ENCODE measurements around the gene ITPRID1. TPM values are rescaled to one million over a fixed set of nuclear protein-coding genes. Genes with fewer than 3 reads are reported as not detected.

Gene ITPRID1
- total RNA-seq, 2 experiments from 2014 or later, result not detected

- H3K27ac Mint-ChIP-seq, result no peak overlapping the region
- no peaks in the 10 kb centered on the region for H3K9me3 Mint-ChIP-seq
- CTCF ChIA-PET, result no interaction called here
- POLR2A ChIA-PET, result no interaction called here
- H3K4me1 Mint-ChIP-seq, result no peaks in the 10 kb centered on the region
- no peak for DNase-seq
- no peaks in the 10 kb centered on the region for H3K27me3 Mint-ChIP-seq
- H3K4me3 Mint-ChIP-seq, result no peak overlapping the region
- no peaks in the 10 kb centered on the region for H3K36me3 Mint-ChIP-seq (ENCODE audit: low read depth)
Observed at GRCh38 chr7:31602041-31602625, 88.2 kb downstream of the ITPRID1 start.

GRCh38 chr7:31603046-31603445 is 89.2 kb downstream of the ITPRID1 start:
- no peak for DNase-seq
- Mint-ChIP-seq H3K4me1 (no peaks in the 10 kb centered on the region), H3K9me3 (no peaks in the 10 kb centered on the region), H3K4me3 (no peak overlapping the region), H3K36me3 (ENCODE audit: low read depth) (no peaks in the 10 kb centered on the region), H3K27me3 (no peaks in the 10 kb centered on the region), H3K27ac (no peak overlapping the region)
- POLR2A ChIA-PET, result no interaction called here
- CTCF ChIA-PET, result no interaction called here

- Mint-ChIP-seq H3K36me3 (ENCODE audit: low read depth) (no peaks in the 10 kb centered on the region), H3K27me3 (no peaks in the 10 kb centered on the region), H3K4me1 (no peaks in the 10 kb centered on the region), H3K9me3 (no peaks in the 10 kb centered on the region), H3K4me3 (no peak overlapping the region), H3K27ac (no peak overlapping the region)
- no peak for DNase-seq
- POLR2A ChIA-PET, result no interaction called here
- CTCF ChIA-PET, result no interaction called here
Observed at GRCh38 chr7:31613604-31614003, 99.7 kb downstream of the ITPRID1 start.

DNA sequence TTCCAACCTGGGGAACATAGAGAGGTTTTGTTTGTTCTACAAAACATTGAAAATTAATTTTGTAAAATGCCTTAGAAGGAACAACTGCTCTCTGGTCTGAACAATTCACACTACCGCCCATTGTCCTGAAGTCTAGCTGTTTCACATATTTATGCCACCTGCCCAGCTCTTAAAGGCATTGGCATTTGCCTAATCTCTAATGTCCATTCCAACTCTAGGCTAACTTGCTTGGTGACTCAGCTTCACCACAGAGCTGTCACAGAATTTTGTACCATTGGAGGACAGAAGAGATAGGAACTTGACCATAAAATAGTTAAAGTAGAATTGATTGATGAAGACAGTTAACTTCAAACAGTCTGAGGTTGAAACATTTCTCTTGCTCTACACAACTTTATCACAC is 119.6 kb downstream of the ITPRID1 start:
- ChIA-PET POLR2A (no interaction called here), CTCF (no interaction called here)
- Mint-ChIP-seq H3K36me3 (ENCODE audit: low read depth) (no peaks in the 10 kb centered on the region), H3K9me3 (no peaks in the 10 kb centered on the region), H3K4me3 (no peak overlapping the region), H3K4me1 (no peaks in the 10 kb centered on the region), H3K27ac (no peak overlapping the region), H3K27me3 (no peaks in the 10 kb centered on the region)
- no peak for DNase-seq

DNA sequence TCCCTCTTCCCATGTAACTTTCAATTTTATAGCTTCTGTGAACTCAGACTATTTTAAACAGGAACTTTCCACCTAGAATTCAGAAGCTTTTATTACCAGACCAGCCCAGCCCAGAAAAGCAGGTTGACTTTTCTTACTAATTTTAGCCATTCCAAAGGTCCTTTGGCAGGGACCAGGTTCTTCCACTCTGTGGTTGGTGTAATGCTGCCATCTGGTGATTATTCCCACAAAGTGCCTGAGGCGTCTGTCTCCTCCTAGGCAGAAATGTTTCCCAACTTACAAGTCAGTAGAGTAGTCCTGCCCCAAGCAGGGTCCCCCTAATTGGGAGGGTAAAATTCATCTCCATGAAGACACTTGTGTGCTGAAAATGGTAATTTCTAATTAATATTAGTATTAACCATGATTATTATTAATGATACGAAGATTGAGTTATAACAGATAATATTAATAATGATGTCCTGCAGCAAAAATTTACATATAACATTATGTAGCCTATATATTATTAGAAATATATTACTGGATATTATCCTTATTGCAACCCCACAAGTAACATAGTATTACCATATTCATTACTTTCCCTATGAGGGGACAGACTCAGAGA is 120.1 kb downstream of the ITPRID1 start:
- ChIA-PET POLR2A (no interaction called here), CTCF (no interaction called here)
- H3K4me1 Mint-ChIP-seq, result no peaks in the 10 kb centered on the region
- H3K36me3 Mint-ChIP-seq (ENCODE audit: low read depth), result no peaks in the 10 kb centered on the region
- no peak overlapping the region for H3K27ac Mint-ChIP-seq
- DNase-seq, result no peak
- no peaks in the 10 kb centered on the region for H3K27me3 Mint-ChIP-seq
- no peaks in the 10 kb centered on the region for H3K9me3 Mint-ChIP-seq
- no peak overlapping the region for H3K4me3 Mint-ChIP-seq

DNA sequence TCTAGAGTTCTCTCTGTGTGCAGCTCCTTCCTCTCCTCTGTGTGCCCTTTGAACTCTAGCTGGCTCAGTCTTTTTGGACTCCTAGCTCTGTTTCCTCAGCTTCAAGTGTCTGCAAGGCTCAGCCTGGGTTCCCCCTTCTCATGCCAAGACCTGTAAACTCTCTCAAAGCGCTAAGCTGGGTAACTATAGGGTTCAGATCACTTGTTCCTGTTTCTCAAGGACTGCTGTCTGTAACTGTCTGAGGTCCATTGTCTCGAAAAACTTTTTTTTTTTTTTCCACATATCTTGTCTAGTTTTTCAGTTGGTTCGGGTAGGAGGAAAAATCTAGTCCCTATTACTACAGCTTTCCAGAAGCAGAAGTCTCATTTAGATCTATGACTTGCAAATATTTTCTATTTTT is 126.5 kb downstream of the ITPRID1 start:
- no peak for DNase-seq
- Mint-ChIP-seq H3K4me1 (no peaks in the 10 kb centered on the region), H3K27ac (no peak overlapping the region), H3K9me3 (no peaks in the 10 kb centered on the region), H3K36me3 (ENCODE audit: low read depth) (no peaks in the 10 kb centered on the region), H3K27me3 (no peaks in the 10 kb centered on the region), H3K4me3 (no peak overlapping the region)
- POLR2A ChIA-PET, result no interaction called here
- CTCF ChIA-PET, result no interaction called here

DNA sequence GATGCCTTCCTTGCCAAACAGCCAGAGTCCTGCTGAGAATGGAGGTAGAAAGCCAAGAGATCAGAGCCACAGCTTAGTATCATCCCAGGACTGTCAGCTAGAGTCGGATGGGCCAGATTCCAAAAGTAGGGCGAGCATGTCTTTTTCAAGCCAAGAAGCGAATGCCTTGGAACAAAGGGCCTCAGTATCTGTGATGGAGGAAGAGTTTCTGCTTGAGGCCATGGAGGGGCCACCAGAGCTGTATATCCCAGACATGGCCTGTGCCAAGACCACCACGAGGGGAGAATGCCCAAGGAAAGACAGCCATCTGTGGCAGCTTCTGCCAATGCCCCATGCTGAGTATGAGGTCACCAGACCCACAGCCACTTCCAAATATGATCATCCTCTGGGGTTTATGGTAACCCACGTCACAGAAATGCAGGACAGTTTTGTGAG is 128.8 kb downstream of the ITPRID1 start:
- H3K4me1 Mint-ChIP-seq, result no peaks in the 10 kb centered on the region
- H3K4me3 Mint-ChIP-seq, result no peak overlapping the region
- no peak overlapping the region for H3K27ac Mint-ChIP-seq
- no peaks in the 10 kb centered on the region for H3K36me3 Mint-ChIP-seq (ENCODE audit: low read depth)
- CTCF ChIA-PET, result no interaction called here
- no peak for DNase-seq
- no peaks in the 10 kb centered on the region for H3K27me3 Mint-ChIP-seq
- POLR2A ChIA-PET, result no interaction called here
- no peaks in the 10 kb centered on the region for H3K9me3 Mint-ChIP-seq

- Mint-ChIP-seq H3K27ac (no peak overlapping the region), H3K36me3 (ENCODE audit: low read depth) (no peaks in the 10 kb centered on the region), H3K4me1 (no peaks in the 10 kb centered on the region), H3K9me3 (no peaks in the 10 kb centered on the region), H3K27me3 (no peaks in the 10 kb centered on the region), H3K4me3 (no peak overlapping the region)
- DNase-seq, result no peak
- CTCF ChIA-PET, result no interaction called here
- POLR2A ChIA-PET, result no interaction called here
Observed at GRCh38 chr7:31646942-31647341, 133.1 kb downstream of the ITPRID1 start.

DNA sequence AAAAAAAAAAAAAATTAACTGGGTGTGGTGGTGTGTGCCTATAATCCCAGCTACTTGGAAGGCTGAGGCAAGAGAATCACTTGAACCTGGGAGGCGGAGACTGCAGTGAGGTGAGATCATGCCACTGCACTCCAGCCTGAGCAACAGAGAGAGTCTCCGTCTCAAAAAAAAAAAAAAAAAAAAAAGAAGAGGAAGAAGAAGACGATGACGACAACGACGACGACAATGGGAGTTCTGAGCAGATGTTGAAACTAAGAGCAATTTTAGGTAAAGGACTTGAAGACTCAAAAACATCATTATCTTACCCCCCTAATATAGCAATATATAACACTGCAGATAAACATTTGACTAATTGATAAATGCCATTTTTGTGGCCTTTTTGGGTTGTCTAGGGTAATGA is 133.6 kb downstream of the ITPRID1 start:
- H3K36me3 Mint-ChIP-seq (ENCODE audit: low read depth), result no peaks in the 10 kb centered on the region
- H3K27ac Mint-ChIP-seq, result no peak overlapping the region
- no peaks in the 10 kb centered on the region for H3K4me1 Mint-ChIP-seq
- H3K9me3 Mint-ChIP-seq, result no peaks in the 10 kb centered on the region
- H3K27me3 Mint-ChIP-seq, result no peaks in the 10 kb centered on the region
- H3K4me3 Mint-ChIP-seq, result no peak overlapping the region
- ChIA-PET POLR2A (no interaction called here), CTCF (no interaction called here)
- no peak for DNase-seq

- Mint-ChIP-seq H3K4me3 (no peak overlapping the region), H3K4me1 (no peaks in the 10 kb centered on the region), H3K9me3 (no peaks in the 10 kb centered on the region), H3K27me3 (no peaks in the 10 kb centered on the region), H3K36me3 (ENCODE audit: low read depth) (no peaks in the 10 kb centered on the region), H3K27ac (no peak overlapping the region)
- DNase-seq, result no peak
- ChIA-PET CTCF (no interaction called here), POLR2A (no interaction called here)
Observed at GRCh38 chr7:31648288-31648687, 134.4 kb downstream of the ITPRID1 start.

DNA sequence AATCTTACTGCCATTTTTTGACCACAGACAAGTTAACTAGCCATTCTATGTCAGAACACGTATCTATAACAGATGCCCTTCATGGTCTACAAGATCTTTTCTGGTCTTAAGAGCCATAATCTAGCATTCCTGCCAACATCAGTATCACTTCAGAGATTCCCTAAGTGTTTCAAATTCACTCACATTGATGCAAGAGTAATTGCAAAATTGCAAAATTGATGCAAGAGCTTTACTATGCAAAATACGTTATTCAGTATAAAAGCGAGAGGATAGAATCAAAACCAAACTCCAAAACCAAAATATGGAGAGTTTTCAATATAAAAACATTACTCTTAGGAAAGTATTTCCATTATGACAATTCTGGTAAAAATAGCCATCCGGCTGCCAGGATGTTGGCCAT is 135.0 kb downstream of the ITPRID1 start:
- CTCF ChIA-PET, result no interaction called here

DNA sequence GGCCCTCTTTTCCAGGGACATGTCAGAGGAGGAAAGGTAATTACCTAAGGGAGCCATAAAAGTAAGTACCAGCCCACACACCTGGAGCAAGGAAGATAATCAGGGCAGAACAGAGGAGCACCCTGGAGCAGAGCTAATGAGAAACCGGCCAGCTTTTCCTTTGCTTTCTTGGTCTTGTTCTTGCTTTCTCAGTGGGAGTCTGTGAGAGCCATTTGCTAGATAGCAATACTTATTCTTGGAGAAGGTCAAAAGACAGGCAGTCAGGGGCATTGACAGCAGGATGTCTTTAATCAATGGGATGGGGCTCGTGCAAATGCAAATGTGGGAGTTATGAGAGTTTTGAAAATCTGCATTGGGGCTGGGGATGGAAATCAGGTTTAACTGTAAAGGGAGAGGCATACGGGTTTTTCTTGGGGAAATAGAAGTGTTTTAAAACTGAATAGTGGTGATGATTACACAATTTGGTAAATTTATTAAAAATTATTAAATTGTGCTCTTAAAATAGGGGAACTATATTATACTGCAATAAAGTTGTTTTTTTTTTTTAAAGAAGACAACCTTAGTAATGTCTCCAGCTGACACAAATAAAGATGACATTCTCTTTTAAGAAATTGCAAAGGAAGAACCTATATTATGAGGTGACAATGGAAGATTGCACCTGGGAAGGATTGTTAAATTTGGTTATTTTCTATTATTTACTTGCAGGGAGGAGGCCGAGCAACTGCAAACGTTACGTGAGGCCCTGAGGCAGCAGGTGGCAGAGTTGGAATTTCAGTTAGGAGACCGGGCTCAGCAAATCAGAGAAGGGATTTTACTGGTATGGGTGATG is 137.6 kb downstream of the ITPRID1 start:
- no peaks in the 10 kb centered on the region for H3K36me3 Mint-ChIP-seq (ENCODE audit: low read depth)
- ChIA-PET POLR2A (no interaction called here), CTCF (no interaction called here)
- H3K4me3 Mint-ChIP-seq, result no peak overlapping the region
- no peaks in the 10 kb centered on the region for H3K4me1 Mint-ChIP-seq
- no peak for DNase-seq
- H3K27me3 Mint-ChIP-seq, result no peaks in the 10 kb centered on the region
- H3K9me3 Mint-ChIP-seq, result no peaks in the 10 kb centered on the region
- H3K27ac Mint-ChIP-seq, result no peak overlapping the region

More for the DNA sequence above, 135.0 kb downstream of the ITPRID1 start:
- no peaks in the 10 kb centered on the region for H3K36me3 Mint-ChIP-seq (ENCODE audit: low read depth)
- POLR2A ChIA-PET, result no interaction called here
- H3K4me1 Mint-ChIP-seq, result no peaks in the 10 kb centered on the region
- no peaks in the 10 kb centered on the region for H3K9me3 Mint-ChIP-seq
- no peaks in the 10 kb centered on the region for H3K27me3 Mint-ChIP-seq
- H3K4me3 Mint-ChIP-seq, result no peak overlapping the region
- no peak overlapping the region for H3K27ac Mint-ChIP-seq
- no peak for DNase-seq

- no peaks in the 10 kb centered on the region for H3K9me3 Mint-ChIP-seq
- no peak overlapping the region for H3K27ac Mint-ChIP-seq
- H3K36me3 Mint-ChIP-seq (ENCODE audit: low read depth), result no peaks in the 10 kb centered on the region
- no peak overlapping the region for H3K4me3 Mint-ChIP-seq
- no peak for DNase-seq
- POLR2A ChIA-PET, result no interaction called here
- no peaks in the 10 kb centered on the region for H3K4me1 Mint-ChIP-seq
- CTCF ChIA-PET, result no interaction called here
- H3K27me3 Mint-ChIP-seq, result no peaks in the 10 kb centered on the region
Observed at GRCh38 chr7:31652063-31652326, 138.1 kb downstream of the ITPRID1 start.

DNA sequence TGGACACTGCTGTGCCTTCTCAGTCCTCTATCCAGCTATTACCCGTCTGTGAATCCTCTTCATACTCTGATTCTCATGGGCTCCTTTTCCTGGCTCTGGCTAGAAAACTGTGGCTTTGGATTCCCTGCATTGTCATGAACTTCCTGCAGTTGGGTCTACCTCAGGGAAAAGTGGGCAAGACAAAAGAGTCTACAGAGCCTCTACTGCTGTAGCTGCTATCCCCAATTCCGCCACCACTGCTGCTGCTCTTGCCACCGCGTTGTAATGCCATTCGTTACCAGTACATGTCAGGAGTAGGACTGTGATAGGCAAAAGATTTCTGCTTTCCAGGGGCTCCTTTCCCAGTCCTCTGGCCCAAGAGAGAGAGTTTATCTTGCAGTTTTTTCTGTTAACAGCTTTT is 149.2 kb downstream of the ITPRID1 start:
- Mint-ChIP-seq H3K4me1 (no peaks in the 10 kb centered on the region), H3K27ac (no peak overlapping the region), H3K27me3 (no peaks in the 10 kb centered on the region), H3K36me3 (ENCODE audit: low read depth) (no peaks in the 10 kb centered on the region), H3K4me3 (no peak overlapping the region), H3K9me3 (no peaks in the 10 kb centered on the region)
- no peak for DNase-seq
- ChIA-PET CTCF (no interaction called here), POLR2A (no interaction called here)

All from activated CD4-positive, alpha-beta T cell treated with anti-CD3 and anti-CD28 coated beads, Interleukin-2, amount 10 ng/mL, durations not matched to agents 7 days and 5 days (primary cell).